Activated T-helper 2 cell treated with anti-CD3 and anti-CD28 coated beads, Interferon-gamma antibody, Interleukin-2, Interleukin-4, amounts not matched to agents 10 μg/mL and 5 μg/mL and 100 μg/mL, durations not matched to agents 14 hours and 24 hours and 36 hours (primary cell): ENCODE measurements around the gene BSCL2. TPM values are rescaled to one million over a fixed set of nuclear protein-coding genes. Genes with fewer than 3 reads are reported as not detected.

Source experiments
- total RNA-seq: library from RNA; stranded (reverse); gene quantifications from 2 replicates; pipeline ENCODE4 v1.2.3, GENCODE V29; 2022

BSCL2 gene
- total RNA-seq, 1 donor from 2014 or later, result 32.8 TPM

Other genes starting within 250 kb of the BSCL2 start
- gene AHNAK, start 160.6 kb downstream of the BSCL2 start, total RNA-seq, result 105 and 108 TPM in 2 replicates
- 1,369 and 1,395 TPM in 2 replicates for gene EEF1G, start 133.5 kb downstream of the BSCL2 start, total RNA-seq
- gene TUT1, start 115.9 kb downstream of the BSCL2 start, total RNA-seq, result 29.9 and 41.7 TPM in 2 replicates
- gene MTA2, start 105.6 kb downstream of the BSCL2 start, total RNA-seq, result 201 and 215 TPM in 2 replicates
- 144 and 146 TPM in 2 replicates for gene EML3, start 94.6 kb downstream of the BSCL2 start, total RNA-seq
- gene ROM1, start 94.2 kb downstream of the BSCL2 start, total RNA-seq, result 1.4 and 2.8 TPM in 2 replicates
- gene B3GAT3, start 85.4 kb downstream of the BSCL2 start, total RNA-seq, result 70.0 and 81.4 TPM in 2 replicates
- gene GANAB, start 60.8 kb downstream of the BSCL2 start, total RNA-seq, result 274 and 279 TPM in 2 replicates
- gene INTS5, start 54.1 kb downstream of the BSCL2 start, total RNA-seq, result 35.2 and 35.7 TPM in 2 replicates
- gene C11orf98, start 42.2 kb downstream of the BSCL2 start, total RNA-seq, result 118 and 130 TPM in 2 replicates
- 45.4 and 47.2 TPM in 2 replicates for gene CSKMT, start 42.1 kb downstream of the BSCL2 start, total RNA-seq
- 8.0 and 9.5 TPM in 2 replicates for gene UQCC3, start 35.8 kb downstream of the BSCL2 start, total RNA-seq
- 21.4 and 21.7 TPM in 2 replicates for gene LBHD1, start 35.2 kb downstream of the BSCL2 start, total RNA-seq
- gene UBXN1, start 28.4 kb downstream of the BSCL2 start, total RNA-seq, result 119 and 127 TPM in 2 replicates
- 0.18 and 0.23 TPM in 2 replicates for gene LRRN4CL, start 17.9 kb downstream of the BSCL2 start, total RNA-seq
- gene GNG3, start 252 bp upstream of the BSCL2 start, total RNA-seq, result not detected in 2 replicates
- 62.6 and 63.5 TPM in 2 replicates for gene HNRNPUL2, start 20.0 kb upstream of the BSCL2 start, total RNA-seq
- gene TTC9C, start 21.1 kb upstream of the BSCL2 start, total RNA-seq, result 35.4 and 39.4 TPM in 2 replicates
- gene ZBTB3, start 46.7 kb upstream of the BSCL2 start, total RNA-seq, result 7.3 and 9.3 TPM in 2 replicates
- gene POLR2G, start 54.2 kb upstream of the BSCL2 start, total RNA-seq, result 122 and 128 TPM in 2 replicates
- gene TAF6L, start 64.0 kb upstream of the BSCL2 start, total RNA-seq, result 17.6 and 21.0 TPM in 2 replicates
- gene TMEM179B, start 80.0 kb upstream of the BSCL2 start, total RNA-seq, result 34.6 and 35.9 TPM in 2 replicates
- gene TMEM223, start 84.6 kb upstream of the BSCL2 start, total RNA-seq, result 13.4 and 14.0 TPM in 2 replicates
- gene NXF1, start 98.0 kb upstream of the BSCL2 start, total RNA-seq, result 134 and 139 TPM in 2 replicates
- gene STX5, start 124.6 kb upstream of the BSCL2 start, total RNA-seq, result 37.4 and 41.9 TPM in 2 replicates
- gene TEX54, start 125.4 kb upstream of the BSCL2 start, total RNA-seq, result 1.2 TPM in 1 of 2 replicates, not detected in the other
- 109 and 112 TPM in 2 replicates for gene WDR74, start 132.2 kb upstream of the BSCL2 start, total RNA-seq
- 245 and 286 TPM in 2 replicates for gene SLC3A2, start 173.5 kb upstream of the BSCL2 start, total RNA-seq
- not detected in 2 replicates for gene CHRM1, start 213.9 kb upstream of the BSCL2 start, total RNA-seq